Stimulated activated CD8-positive, alpha-beta memory T cell treated with anti-CD3 and anti-CD28 coated beads, Interleukin-15, amount 100 ng/mL, for 1 hour (primary cell): ENCODE data around the gene LGI2.
A peak's percentile ranks its signal among the peaks of the same experiment; 100 is the strongest.

ENCODE experiments used
- DNase-seq: peaks from one replicate; pipeline ENCODE4 v3.0.0-alpha.2; 2020; ENCODE audit warnings: low read depth

LGI2 gene

DNA sequence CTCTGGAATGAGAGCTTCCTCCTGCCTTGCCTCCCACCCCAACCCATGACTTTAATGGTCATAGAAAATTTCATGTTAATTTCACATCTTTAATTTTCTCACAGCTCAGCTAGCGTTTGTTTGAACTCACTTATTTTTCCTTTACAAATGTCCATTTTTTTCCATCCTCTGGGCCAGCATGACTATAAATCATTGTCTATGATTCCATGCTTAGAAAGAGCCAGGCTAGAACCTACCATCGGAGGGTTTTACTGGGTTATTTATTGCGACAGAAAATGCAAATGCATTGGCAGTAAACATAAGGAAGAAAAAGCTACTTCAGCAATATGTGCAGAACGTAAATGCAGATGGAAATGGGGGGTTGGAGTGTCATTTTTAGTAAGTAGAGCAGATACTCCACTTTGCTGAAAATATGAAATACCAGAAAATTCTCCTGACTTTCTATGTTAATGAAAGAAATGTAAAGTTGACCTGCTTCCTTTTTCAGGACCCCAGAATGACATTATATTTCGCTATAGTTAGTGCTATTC, 37.1 kb downstream of the LGI2 start:
- no peak for DNase-seq

DNA sequence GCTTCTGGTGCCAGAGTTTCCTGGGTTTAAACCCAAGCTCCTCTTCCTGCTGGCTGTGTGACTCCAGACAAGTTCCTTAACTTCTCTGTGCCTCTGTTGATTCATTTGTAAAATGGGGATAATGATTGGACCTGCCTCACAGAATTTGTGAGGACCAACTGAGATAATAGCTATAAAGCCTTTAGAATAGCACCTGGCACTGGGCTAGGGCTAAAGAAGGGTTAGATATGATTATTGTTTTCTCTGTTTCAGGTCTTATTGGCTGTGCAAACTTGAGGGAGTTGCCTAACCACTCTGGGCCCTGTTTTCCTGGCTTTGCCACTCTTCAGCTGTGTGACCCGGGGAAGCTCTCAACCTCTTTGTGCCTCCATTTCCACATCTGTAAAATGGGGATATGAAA, 37.8 kb downstream of the LGI2 start:
- DNase-seq: no peak

DNA sequence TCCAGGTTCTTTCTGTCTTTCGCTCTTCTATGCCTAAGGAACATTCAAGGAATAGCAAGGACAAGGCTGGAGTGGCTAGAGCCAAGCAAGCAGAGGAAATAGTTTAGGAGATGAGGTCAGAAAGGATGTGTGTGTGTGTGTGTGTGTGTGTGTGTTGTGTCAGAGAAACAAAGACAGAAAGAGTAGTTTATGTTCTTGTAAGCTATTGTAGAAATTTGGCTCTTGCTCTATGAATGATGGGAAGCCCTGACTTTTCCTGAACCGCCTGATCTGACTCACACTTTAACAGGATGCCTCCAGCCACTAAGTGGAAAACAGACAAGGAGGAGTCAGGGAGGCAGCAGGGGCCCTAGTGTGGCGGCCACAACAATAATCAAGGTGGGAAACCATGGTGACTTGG, 39.7 kb downstream of the LGI2 start:
- DNase-seq: no peak

DNA sequence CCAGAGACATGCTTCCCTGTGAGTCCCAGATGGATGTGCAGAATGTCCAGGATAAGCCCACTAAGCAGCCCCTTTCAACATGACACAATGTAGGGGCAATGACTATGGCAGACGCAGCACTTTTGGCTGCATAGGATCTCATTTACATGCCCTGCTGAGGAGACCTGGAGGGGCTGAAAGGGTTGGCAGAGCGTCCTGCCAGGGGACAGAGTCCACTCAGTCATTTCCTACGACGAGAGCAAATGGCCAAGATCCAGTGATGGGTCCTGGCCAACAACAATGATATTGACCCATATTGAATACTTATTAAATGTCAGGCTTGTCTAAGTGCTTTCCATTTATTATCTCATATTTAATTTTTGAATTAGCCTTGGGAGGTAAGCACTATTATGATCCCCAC, 41.4 kb downstream of the LGI2 start:
- no peak for DNase-seq

DNA sequence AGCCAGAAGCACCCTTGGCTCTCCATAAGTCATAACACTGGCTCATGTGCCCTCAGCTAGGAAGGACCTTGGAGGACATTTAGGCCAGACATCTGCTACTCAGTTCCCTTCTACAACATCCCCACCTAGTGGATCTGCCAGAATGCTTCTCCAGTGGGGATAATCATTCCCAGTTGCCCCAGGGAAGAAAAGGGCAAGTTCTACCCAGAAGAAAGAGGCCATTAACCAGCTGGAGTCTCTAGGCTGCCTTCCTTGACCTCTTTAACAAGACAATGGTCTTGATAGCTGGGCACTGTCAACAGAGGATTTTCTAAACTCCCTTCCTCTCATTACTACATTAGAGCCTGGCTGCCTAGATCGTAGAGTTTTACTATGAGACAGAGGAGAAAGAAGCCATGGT, 42.0 kb downstream of the LGI2 start:
- no peak for DNase-seq

DNA sequence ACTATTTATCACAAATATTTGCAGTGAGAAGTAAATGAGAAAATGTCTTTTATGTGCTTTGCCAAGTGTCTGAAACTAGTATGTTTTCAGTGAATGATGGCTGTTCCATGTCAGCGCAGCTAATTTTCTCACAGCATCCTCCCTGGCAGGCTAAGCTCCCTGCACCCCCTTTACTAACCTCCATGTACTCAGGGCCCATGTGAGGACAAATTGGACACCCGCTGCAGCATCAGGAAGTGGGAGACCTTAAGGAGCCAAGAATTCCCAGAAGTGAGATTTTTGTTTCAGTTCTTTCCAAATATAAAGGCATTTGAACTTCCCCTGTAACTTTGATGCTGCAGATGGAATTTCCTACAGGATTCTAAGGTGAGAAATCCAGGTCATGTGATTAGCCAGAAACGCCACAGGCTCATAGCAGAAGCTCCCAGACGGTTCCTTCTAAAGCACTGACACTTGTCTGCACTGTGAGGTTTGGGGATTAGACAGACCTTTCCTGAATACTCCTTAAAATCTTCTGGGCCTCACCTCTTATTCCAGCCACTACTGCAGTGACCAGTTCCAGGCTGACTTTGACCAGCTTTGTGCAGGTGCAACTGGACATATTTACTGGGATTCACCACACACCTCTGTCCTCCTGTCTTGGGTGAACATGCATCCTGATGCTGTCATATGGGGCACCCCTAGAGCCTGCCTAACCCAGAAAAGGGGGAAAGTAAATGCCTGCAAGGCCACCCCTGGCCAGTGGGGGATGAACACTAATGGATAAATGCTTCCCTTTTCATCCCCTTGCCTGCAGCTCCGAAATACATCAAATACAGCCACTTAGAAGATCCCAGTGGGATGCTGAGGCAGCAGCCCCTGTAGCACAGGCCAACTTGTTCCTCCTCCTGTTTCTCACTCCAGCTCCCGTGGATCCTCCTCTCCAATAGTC, 45.9 kb downstream of the LGI2 start:
- no peak for DNase-seq

DNA sequence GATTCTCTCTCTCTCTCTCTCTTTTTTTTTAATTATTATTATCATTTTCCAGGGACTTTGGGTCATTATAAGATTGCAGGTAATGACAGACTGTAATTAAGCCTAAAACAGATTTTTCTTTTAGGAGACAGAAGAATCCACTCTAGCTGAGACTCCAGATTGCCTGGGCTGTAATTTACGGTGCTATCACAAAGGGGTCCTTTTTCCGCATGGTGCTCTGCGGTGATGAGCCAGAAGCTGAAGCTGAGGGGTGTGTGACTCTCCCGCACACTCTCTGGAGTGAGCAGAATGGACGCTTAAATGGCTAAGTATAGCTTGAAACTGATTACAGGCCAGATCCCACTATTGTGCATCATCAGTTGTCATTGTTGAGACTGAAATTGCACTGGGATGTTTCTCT, 50.0 kb downstream of the LGI2 start:
- DNase-seq: no peak

DNA sequence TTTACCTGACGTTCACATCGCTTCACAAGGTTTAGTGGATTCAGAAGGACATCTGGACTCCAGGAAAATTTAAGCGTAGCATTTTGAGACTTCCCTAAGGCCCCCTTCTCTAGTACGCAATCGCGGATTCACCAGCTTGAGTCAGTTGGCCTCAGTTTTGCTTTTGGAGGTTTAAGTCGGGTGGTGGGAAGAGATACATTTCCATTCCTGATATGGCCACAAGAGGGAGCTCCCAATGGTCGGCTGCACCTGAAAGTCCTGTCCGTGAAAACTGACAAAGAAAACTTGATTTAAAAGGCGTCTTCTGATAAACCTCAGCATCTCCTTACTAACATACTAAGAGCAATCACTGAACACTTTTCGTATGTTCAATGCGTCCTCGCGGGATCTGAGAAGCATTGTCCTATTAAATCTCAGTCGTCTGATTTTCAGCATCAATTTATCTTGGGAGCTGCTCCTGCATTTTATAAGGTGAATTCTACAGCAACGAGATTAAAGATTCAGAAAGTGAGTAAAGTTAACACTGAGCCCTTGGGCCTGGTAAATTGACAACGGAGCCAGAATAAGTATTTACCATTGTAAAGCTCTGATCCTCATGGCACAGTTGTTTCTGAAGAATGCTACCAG, 50.6 kb downstream of the LGI2 start:
- peak; percentile 14 for DNase-seq

DNA sequence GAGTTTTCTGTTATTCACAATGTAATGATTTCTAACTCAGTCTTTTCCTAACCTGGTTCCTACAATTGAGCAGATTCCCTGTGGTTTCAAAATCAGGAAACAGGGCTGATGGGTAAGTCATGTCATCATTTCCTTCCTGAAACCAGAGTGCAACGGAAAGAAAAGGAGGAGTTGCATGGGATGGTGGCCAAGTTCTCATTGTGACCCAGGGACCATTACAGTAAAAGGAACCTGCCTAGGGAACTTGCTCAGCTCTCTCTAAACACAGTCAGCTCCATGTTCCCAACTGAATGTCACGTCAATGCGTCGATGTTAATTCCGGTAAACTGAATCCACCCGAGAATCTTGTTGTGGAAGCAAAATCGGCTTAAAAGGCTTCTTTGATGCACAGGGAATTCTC, 51.2 kb downstream of the LGI2 start:
- no peak for DNase-seq

DNA sequence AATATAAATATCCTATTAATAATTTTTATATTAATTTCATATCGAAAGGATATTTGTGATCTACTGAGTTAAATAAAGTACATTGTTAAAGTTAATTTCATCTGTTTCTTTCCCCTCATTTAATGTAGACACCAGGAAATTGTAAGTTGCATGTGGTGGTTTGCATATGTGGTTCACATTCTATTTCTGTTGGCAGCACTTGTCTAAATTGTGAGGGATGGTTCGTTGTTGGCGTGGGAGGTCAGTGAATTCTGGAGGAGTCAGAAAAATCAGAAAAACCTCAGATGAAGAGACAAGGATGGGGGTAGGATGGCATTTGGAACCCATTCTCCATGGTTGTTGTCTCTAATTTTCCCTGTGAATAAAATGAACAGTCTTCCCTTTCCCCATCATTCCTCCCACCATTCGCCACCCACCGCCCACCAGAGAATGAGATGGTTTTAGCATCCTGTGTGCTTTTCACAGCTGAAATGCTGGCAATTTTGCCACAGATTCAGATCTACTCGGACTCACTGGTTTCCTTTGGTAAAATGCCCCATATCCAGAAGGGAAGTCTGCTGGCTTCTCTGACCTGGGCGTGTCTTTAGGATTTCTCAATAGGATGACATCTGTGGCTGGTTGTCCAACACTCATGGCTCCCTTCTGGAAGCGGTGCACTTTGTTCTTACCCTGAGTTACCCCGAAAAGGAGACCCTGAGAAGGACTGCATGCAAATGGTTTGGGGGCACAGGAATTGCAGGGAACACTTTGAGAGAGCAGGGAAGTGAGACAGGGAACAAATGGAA, 52.3 kb downstream of the LGI2 start:
- DNase-seq: no peak

DNA sequence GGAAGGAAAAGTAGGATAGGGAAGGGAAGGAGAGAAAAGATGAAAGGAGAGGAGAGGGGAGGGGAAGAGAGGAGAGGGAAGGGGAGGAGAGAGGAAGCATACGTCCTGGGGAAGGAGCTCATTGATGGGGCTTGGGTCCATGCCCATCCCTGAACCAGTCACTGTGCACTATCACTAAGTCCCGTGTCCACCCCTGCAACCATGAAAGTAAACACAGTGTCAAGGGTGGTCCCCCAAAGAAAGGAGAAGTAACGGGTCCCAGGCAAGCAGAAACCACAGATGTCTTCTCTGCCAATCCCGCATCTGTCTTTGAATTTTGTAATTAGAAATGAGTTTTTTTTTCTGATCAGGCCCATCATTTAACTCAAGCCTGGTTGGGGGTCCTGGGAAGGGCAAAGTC, 55.2 kb downstream of the LGI2 start:
- no peak for DNase-seq

DNA sequence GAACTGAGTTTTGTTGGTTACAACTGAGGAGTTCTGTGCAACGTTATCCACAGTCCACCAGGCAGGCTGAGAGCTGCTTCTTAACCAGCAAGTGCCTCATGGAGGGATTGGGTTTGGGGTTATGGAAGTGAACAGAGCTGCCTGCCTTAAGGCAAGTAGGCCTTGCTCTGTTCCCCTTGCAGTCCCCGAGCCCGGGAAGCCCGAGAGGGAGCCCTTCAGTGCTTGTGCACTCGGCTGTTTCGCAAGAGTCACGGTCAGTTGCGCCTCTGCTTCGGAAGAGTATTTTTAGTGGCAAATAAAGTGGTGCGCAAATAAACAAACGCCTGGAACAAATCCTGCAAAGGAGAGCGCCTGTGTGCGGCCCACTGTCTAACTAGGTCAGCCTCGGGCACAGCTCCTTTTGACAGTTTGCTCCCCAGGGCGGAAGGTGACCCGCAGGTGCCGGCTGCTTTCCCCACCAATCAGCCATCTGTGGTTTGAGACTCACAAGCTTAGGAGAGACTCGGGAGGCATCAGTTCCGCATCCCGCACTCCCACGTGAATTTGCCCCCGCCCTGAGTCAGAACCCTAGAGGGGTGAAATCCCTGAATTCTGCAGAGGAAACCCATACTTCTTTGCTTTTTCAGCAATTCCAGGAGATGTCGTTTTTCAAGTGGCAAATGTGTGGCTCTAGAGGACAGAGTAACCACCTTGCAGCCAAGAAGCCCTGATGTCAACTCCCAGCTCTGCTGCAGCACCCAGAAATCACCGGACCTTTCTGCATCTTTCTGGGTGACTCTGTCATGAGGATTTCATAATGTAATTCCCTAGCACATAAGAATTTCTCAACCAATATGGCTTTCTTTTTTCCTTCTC, 56.8 kb downstream of the LGI2 start:
- no peak for DNase-seq

DNA sequence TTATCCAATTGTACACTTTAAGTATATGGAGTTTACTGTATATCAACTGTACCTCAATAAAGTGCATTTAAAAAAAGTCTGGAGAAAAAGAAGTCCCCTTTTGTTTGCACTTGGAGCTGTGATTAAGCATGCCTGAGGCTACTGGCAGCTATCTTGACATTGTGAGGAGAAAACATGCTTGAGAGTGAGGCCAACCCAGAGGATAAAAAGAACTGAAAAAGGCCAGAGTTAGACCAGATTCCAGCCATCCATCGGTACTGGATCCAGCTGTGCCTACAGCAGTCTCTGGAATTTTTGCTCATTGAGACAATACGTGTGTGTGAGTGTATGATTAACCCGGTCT, 57.4 kb downstream of the LGI2 start:
- no peak for DNase-seq

DNA sequence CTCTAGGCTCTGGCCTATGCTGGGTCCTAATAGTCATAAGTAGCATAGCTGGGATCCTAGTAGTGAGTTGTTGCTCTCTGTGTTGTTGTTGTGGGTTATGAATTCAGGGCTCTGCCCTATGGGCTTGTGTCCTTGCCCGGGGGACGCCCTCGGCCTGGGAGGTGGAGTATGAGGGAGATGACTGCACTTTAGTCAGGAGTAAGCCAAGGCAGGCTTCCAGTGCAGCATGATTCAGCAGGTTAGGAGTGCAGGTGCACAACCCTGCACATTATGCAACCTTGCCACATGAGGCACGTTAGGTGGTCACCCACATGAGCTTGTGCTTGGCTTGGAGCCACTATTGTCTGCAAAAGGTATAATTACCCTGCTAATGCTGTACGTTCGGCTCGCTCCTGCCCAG, 59.6 kb downstream of the LGI2 start:
- DNase-seq: no peak

DNA sequence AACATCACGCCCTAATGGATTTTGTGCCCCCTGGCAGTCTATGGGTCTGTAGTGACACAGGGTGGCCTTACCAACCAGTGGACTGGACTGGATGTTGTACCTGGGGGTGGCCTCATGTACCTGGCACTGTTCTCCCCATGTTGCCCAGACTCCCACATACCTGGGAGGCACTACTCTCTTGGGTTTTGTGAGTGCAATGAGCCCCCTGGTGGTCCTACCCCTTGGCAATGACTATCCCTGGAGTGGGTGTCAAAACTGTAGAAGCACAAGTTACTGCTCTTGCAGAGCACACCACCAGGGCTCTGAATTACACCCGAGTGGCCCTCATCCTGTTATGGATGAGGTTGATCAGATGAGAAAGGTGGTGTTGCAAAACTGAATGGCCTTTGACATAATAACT, 60.1 kb downstream of the LGI2 start:
- no peak for DNase-seq

DNA sequence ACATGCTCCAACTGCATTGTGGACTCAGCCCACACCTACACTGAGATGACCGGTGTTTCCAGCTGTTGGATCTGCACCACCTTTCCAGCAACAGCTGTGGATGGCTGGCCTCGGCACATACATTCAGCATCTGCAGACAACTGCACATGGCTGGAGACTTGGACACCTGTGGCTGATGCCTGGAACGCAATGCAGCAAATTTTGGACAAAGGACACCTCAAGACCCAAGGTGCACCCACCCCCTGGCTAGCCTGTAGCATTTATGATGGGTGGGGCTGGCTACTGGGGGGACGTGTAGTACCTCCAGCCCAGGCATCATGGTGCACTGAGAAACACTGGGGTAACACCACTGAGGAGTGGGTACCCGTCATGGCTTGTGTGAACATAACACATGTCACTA, 60.6 kb downstream of the LGI2 start:
- DNase-seq: no peak

DNA sequence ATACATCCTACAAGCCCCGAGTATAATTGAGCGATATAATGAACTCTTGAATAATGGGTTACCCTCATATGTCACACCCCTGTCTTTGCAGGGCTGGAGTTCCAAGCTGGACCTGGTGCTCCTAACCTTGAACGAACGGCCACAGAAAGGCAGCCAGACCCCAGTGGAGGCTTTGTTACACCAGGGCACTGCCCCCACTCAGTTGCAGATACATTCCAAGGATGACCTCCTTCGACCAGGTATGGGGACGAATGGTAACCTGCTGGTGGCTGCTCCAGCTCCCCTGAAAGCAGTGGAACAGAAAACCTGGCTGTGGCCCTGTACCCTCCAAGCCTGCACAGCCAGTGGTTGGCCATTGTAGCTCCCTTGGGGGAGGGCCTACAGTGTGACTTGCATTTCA, 61.3 kb downstream of the LGI2 start:
- no peak for DNase-seq

DNA sequence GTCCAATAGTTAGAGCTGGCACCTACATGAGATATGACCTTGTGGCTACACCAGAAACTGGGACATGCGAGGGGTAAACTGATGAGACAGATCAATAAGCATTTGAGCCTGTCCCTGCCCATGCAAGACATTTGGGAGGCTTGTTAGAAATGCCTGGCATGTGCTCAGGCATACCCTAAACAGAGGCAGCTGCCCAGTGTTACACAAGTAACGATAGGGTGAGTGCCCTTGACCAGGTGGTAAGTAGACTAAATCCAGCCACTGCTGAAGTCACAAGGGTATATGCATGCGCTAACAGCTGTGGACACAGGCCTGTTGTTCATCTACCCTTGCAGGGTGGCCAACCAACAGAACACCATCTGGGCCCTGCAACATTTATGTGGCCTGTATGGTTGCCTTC, 61.8 kb downstream of the LGI2 start:
- no peak for DNase-seq

DNA sequence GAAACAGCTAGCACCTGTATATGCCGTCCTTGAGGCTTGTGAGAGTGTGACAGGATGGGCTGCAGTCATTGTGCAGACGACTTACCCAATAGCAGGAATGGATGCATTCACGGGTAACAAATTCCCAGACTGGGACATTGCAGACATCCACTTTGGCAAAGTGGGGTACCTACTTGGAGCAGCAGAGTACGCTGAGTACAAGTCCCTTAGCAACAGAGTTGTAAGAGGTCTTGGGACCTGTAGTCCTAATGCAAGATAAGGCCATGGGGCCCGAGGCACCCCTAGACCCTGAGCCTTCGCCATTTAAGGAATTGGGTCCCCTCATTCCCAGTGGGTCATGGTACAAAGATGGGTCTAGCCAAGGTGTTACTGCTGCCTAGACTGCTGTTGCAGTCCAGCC, 62.5 kb downstream of the LGI2 start:
- DNase-seq: no peak

DNA sequence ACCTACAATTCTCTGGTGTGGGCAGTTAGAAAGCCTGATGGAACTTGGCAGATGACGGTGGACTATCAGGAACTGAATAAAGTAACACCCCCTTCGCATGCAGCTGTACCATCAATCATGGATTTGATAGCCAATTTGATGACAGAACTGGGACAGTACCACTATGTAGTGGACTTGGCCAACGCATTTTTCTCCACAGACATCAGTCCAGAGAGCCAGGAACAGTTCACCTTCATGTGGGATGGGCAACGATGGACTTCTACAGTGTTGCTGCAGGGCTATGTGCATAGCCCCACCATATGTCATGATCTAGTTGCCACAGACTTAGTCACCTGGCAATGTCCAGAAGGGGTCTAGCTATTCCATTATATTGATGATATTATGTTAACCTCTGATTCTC, 63.4 kb downstream of the LGI2 start:
- DNase-seq: no peak

DNA sequence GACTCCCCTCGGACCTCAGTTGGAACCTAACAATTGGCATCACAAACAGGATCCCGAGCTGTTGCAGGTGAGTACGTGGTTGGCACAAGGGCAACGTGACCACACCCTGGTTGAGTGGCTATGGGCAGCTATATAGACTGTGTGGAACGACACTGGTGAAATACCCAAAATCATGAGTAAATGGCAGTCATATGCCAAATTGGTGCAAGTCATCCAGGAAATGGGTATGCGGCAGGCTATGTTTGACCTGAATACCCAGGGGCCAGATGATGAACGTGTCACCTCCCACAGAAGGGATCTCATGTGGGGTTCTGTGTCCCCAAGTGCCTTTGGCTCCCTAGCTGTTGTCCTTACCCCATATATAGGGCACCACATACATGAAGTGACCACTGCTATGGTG, 64.7 kb downstream of the LGI2 start:
- DNase-seq: no peak

DNA sequence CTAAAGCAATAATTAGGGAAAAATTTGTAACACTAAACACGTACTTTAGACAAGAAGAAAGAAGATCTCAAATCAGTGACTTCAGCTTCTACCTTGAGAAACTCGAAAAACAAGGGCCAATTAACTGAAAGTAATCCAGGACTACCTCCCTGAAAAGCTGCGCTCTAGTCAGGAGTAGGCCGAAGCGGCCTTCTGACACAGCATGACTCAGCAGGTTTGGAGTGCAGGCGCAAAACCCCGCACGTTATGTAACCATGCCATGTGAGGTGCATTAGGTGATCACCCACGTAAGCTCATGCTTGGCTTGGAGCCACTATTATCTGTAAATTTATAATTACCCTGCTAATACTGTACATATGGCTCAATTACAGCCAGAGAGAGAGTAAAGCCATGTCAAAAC, 65.1 kb downstream of the LGI2 start:
- DNase-seq: no peak
